HEK293T (cell line): ENCODE data around the gene SEMA3D.

Source experiments
- ARNT ChIP-seq: fragments of 450-650 bp; IDR thresholded peaks from 2 replicates; pipeline ENCODE4 v1.6.1; 2017; ENCODE audit warnings: mild to moderate bottlenecking
- FOXA1 ChIP-seq: fragments of 450-650 bp; IDR thresholded peaks from 2 replicates; pipeline ENCODE4 v1.6.1; 2016; ENCODE audit warnings: mild to moderate bottlenecking
- FOXM1 ChIP-seq: fragments of 450-650 bp; IDR thresholded peaks from 2 replicates; pipeline ENCODE4 v1.6.1; 2017; ENCODE audit warnings: mild to moderate bottlenecking, borderline replicate concordance
- L3MBTL2 ChIP-seq: fragments of 450-650 bp; conservative IDR thresholded peaks from 2 replicates; pipeline ENCODE4 v1.6.1; 2016; ENCODE audit warnings: mild to moderate bottlenecking
- NFRKB ChIP-seq: fragments of 450-650 bp; IDR thresholded peaks from 2 replicates; pipeline ENCODE4 v1.6.1; 2016; ENCODE audit warnings: mild to moderate bottlenecking, moderate library complexity
- SP1 ChIP-seq: fragments of 450-650 bp; IDR thresholded peaks from 2 replicates; pipeline ENCODE4 v1.6.1; 2017
- TARDBP ChIP-seq: fragments of 450-650 bp; IDR thresholded peaks from 2 replicates; pipeline ENCODE4 v1.6.1; 2016

DNA sequence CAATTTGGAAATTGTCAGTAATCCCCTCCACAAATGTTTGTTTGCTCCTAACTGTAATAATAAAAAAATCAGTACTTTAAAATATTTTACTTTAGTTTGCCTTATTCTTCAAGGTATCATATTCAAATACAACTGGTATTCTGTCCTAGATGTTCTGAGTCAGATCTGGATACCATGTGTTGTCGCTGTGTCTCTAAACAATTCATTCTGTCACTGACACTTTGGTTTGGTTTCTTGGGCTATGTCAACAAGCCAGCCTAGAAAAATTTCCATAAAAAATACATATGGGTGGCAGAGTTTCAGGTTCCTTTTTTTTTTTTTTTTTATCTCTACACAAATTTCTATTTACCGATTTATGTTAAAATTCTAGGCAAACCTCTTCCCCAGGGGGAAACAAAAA lies 33.2 kb upstream of the SEMA3D start:
- TF ChIP-seq FOXA1 = no peak
- TF ChIP-seq TARDBP = no peak
- TF ChIP-seq L3MBTL2 = no peak
- no peak for TF ChIP-seq FOXM1
- TF ChIP-seq SP1 = no peak
- TF ChIP-seq ARNT = no peak
- TF ChIP-seq NFRKB = no peak
